HG02884 (cell line): Measurements from ENCODE around the gene P3H3.

Experiments
- ATAC-seq: cut with Tn5 transposase; IDR thresholded peaks from one replicate; pipeline ENCODE4 v1.9.1; 2021; ENCODE audit warnings: mild to moderate bottlenecking, moderate library complexity; ENCODE audit not compliant: unreplicated experiment

P3H3 gene, protein sequence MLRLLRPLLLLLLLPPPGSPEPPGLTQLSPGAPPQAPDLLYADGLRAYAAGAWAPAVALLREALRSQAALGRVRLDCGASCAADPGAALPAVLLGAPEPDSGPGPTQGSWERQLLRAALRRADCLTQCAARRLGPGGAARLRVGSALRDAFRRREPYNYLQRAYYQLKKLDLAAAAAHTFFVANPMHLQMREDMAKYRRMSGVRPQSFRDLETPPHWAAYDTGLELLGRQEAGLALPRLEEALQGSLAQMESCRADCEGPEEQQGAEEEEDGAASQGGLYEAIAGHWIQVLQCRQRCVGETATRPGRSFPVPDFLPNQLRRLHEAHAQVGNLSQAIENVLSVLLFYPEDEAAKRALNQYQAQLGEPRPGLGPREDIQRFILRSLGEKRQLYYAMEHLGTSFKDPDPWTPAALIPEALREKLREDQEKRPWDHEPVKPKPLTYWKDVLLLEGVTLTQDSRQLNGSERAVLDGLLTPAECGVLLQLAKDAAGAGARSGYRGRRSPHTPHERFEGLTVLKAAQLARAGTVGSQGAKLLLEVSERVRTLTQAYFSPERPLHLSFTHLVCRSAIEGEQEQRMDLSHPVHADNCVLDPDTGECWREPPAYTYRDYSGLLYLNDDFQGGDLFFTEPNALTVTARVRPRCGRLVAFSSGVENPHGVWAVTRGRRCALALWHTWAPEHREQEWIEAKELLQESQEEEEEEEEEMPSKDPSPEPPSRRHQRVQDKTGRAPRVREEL

GRCh38 chr12:6827982-6828780 lies at the start of gene P3H3:
Gene P3H3, plus strand, starts transcription at chr12:6828407. Its CDS starts 34 bp downstream, at chr12:6828441.
- ATAC-seq = no peak

DNA sequence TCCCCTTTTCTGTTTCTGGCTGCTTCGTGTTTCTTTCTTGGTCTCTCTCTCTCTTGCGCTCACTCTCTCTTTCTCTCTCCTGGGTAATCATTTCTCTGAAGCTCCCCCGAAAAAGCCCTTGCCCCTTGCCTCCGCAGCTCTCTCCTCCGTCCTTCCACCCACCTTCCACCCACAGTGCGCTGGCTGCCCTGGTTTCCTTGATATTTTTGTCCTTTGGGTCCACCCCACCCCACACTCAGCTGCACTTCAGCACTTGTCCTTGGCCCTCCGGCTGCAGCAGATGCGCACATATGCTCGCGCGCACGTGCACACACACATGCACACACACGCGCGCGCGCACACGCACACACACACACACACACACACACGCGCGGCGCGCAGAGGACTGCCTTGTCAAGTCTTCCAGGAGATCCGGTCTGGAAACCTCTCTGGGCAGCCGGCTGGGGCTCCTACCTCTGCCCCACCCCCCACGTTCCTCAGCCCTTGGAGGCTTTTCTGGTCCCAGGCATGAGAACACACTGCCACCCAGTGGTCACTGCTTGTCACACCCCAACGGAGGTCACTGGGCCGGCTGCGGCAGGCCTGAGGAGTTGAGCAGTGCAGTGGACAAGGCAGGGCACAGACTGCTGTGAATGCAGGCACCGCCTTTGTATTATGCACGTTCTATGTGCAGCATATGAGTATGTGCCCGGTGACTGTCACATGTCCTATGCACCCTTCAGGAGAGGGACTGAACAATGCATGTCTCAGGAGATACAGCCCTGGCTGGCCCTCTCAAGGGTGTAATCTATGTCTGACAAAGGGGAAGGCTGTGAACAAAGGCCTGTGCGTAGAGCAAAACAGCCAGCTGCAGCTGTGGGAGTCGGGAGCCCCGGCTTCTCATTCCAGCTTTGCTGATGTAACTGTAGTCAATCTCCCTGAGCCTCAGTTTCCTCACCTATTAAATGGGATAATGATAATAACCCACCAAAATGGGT lies 49.3 kb upstream of the P3H3 start:
- peak; percentile 85 for ATAC-seq

- ATAC-seq = no peak
Observed at GRCh38 chr12:6779708-6780432, 48.3 kb upstream of the P3H3 start.

- ATAC-seq = no peak
Observed at GRCh38 chr12:6780573-6780972, 47.6 kb upstream of the P3H3 start.

DNA sequence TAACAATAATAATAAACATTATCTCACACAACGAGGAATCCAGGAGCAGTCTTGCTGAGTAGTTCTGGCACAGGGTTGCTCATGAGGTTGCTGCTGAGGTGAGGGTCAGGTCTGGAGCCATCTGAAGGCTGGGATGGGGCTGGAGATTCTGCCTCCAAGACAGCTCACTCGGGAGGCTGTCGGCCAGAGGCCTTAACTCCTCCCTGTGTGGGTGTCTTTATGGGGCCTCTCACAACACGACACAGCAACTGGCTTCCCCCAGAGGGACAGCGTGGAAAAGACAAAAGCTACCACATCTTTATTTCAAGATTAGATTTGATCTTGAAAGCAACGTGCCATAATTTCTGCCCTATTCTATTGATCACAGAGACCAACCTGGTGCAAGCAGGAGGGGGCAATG lies 46.1 kb upstream of the P3H3 start:
- ATAC-seq = no peak

GRCh38 chr12:6782850-6783566 lies 45.2 kb upstream of the P3H3 start:
- ATAC-seq = no peak

DNA sequence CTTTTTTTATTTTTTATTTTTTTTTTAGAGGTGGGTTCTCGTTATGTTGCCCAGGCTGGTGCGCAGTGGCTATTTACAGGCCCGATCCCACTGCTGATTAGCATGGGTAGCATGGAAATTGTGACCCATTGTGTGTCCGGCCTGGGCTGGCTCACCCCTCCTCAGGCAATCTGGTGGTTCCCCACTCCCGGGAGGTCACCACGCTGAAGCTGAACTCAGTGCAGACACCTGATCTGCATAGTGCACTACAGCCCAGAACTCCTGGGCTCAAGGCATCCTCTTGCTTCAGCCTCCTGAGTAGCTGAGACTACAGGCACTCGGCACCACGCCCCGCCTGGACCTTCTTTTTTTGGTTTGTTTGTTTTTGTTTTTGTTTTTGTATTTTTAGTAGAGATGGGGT lies 44.4 kb upstream of the P3H3 start:
- no peak for ATAC-seq

DNA sequence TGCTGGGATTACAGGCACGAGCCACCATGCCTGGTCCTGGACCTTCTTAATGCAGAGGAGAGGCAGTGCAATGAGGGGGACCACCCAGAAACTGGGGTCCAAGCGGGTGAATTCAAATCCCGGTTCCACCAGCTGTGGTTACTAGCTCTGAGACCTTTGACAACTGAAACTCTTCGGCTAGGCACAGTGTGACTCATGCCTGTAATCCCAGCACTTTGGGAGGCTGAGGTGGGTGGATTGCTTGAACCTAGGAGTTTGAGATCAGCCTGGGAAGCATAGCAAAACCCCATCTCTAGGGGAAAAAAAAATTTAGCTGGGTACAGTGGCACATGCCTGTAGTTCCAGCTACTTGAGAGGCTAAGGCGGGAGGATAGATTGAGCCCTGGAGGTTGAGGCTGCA lies 43.9 kb upstream of the P3H3 start:
- ATAC-seq = no peak

DNA sequence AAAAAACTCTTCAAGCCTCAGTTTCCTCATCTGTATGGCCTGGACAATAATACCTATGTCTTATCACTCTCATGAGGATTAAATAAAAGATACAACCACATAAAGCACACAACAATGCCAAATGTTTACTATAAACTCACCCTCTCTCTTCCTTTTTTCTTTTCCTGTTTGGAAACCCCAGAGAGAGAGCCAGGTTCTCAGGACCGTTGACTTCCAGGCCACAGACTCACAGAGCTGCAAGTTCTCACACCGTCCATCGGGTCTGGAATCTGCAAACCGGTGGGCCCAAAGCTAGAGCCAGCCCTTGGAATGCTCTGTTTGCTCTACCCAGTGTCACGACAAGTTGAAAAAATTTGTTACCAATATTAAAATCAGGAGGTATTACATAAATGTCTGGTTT lies 43.4 kb upstream of the P3H3 start:
- no peak for ATAC-seq

GRCh38 chr12:6786416-6787094 lies 41.7 kb upstream of the P3H3 start:
- no peak for ATAC-seq

- ATAC-seq = no peak
Observed at GRCh38 chr12:6787309-6787708, 40.9 kb upstream of the P3H3 start.

GRCh38 chr12:6788972-6789924 lies 39.0 kb upstream of the P3H3 start, which contains the start of gene CD4:
Gene CD4, plus strand, starts transcription at chr12:6789528. Its CDS starts 10,611 bp downstream, at chr12:6800139.
- ATAC-seq = no peak

DNA sequence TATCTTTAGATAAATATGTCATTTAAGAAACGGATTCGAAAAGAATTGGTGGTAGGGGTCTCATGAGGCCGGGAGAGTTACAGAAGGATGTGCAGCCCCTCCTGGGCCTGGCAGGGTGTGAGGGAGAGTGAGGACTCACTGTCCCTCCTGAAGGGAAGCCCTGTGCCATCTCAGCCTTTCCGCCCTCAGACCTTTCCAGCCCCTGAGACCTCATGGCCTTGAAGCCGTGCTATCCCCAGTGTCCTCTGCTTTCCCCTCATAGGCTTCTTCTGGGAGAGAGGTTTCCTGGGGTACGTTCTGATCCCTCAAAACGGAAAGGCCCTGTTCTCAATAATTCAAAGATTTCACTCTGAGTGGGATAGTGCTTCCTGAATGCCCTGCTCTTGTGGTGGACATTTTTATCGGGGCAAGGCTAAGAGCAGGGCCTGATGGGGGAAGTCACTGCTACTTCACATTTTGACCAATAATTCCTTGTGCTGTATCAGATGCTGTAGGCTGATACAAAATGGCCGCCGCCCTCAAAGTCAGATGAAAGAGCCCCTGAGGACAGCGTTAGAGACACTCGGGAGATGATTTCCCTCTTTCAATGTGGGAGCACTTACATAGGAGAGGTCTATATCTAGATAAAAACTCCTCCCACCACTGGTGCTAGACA lies 37.6 kb upstream of the P3H3 start:
- no peak for ATAC-seq

DNA sequence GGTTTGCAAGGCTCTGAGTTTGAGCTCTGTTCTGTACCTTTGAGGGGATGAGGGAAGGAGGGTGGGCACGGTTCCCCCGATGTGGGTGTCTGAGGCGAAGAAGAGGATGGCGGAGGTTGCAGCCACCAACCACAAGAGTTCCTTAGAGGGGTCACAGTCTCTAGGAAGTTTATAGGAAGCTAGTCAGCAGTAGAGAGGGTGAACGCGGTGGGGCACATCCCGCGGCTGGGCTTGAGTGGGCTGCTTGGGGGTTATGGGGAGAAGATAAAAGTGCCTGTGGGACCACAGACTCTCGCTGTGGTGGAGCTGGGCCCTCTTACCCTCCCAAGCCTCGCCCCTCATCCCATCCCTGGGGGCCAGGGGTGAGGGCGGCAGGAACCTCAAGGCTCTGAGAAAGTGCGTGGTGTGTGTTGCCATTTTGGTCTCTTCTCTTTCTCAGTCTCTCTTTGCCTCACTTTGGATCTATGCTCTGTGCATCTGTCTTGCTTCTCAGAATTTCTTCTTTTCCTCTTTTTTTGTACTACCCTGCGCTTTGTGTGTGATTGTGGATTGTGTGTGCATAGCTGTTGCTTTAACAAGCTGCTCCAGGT lies 36.2 kb upstream of the P3H3 start:
- no peak for ATAC-seq

- peak; percentile 45 for ATAC-seq
Observed at GRCh38 chr12:6792522-6793201, 35.5 kb upstream of the P3H3 start.

DNA sequence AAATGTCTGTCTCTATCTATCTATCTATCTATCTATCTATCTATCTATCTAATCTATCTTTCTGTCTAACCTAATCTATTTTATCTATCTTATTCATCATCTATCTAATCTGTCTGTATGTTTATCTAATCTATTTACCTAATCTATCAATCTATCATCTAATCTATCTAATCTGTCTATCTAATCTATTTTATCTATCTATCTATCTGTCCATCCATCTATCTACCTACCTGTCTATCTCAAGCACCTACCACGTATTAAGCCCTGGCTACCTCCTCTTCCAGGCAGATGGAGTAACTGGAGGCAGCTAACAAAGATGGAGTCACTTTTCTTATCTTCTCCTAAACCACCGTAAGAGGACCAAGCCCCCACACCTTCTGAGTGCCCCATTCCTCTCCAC lies 33.1 kb upstream of the P3H3 start:
- no peak for ATAC-seq
